GM12865 (cell line): ENCODE results near the gene VWA1.
"Not testable (repeated sequence)": the region's sequence is repeated elsewhere in the genome, so short reads cannot be mapped to it uniquely, and the experiment has no call there.

Experiments
- DNase-seq: peaks from one replicate; pipeline ENCODE4 v3.0.0; 2010; ENCODE audit warnings: low read depth
- H3K4me3 ChIP-seq: 2 replicates; pipeline ENCODE4 v1.5.1; 2011; ENCODE audit warnings: mild to moderate bottlenecking, low read depth, low read length, control low read depth
- TF ChIP-seq, protein P1 (sequence below): IDR thresholded peaks from 2 replicates; pipeline ENCODE4 v1.5.1; 2011; ENCODE audit warnings: low read length, control low read depth, low read depth, inconsistent platforms; ENCODE audit not compliant: insufficient read depth; ENCODE audit errors: missing control alignments

The VWA1 gene

DNA sequence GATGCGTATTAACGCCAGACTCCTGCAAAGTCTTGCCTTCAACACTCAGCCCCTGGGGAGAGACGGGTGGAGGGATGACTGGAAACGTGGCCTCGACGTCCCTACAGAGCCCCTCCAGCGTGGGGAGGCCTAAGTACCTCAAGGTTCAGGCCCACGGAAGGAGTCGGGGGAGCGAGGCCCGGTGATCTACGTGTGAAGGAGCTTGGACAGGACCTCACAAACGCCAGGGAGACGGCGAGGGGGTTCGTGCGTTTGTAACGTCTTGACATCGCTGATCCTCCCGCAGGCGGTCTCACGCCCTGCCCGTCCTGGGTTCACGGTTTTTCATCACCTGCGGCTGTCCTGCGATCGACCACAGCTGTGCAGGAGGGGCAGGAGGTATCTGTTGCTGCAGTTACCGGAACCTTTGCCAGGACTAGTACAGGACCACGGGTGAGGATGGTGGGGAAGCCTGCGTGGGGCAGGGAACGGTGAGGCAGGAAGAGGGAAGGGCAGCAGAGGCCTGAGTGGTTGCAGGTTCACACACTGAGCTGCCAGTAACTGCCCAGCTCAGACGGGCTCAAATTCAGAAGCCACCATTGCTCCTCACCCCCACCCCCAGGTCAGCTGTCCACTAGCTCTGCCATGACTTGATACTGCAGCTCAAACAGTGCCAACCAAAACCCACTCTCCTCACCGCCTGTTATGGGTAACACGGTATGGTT, 35.5 kb upstream of the VWA1 start:
- peak; percentile 57 for DNase-seq
- TF ChIP-seq, protein P1, sequence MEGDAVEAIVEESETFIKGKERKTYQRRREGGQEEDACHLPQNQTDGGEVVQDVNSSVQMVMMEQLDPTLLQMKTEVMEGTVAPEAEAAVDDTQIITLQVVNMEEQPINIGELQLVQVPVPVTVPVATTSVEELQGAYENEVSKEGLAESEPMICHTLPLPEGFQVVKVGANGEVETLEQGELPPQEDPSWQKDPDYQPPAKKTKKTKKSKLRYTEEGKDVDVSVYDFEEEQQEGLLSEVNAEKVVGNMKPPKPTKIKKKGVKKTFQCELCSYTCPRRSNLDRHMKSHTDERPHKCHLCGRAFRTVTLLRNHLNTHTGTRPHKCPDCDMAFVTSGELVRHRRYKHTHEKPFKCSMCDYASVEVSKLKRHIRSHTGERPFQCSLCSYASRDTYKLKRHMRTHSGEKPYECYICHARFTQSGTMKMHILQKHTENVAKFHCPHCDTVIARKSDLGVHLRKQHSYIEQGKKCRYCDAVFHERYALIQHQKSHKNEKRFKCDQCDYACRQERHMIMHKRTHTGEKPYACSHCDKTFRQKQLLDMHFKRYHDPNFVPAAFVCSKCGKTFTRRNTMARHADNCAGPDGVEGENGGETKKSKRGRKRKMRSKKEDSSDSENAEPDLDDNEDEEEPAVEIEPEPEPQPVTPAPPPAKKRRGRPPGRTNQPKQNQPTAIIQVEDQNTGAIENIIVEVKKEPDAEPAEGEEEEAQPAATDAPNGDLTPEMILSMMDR = no peak
- H3K4me3 ChIP-seq = peak overlapping the region; percentile 81

DNA sequence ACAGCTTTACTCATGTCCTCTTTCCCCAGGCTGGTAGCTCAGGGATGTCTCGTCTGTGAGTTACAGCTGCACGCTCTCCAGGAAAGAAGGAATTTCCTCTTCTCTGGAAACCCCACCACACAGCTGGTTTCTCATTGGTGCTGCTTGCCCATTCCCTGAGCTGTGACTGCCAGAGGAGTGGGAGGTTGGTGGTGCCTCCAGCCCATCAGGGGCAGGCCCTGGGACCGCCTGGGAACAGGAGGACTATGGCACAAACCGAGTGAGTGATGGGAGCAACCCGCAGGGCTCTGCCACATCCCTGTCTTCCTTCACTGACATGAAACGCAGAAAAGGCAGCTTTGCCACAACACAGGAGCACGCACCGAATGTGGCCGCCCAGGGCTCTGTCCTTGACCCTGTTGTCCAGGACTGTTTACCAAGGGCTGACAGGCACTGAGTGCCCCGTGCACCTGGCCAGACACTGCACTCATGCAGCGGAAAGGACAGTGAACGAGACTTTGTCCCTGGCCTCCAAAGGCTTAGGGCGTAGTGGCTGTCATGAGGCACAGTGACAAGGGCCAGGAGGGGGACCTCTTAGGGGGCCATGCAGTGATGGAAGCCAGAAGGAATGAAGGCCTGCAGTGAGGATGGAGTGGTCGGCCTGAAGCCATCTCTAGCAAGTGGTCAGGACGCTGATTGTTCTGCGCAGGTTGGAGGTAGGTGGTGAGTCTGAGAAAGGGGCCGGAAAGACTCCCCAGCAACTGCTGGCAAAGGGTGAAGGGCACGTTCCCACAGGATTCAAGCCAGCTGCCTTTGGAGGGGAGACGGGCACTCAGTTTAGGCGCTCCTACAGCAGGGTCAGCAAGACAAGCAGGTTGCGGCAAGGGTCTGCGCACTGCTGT, 34.7 kb upstream of the VWA1 start:
- H3K4me3 ChIP-seq = peak overlapping the region; percentile 81
- no peak for DNase-seq
- TF ChIP-seq, protein P1 = no peak

DNA sequence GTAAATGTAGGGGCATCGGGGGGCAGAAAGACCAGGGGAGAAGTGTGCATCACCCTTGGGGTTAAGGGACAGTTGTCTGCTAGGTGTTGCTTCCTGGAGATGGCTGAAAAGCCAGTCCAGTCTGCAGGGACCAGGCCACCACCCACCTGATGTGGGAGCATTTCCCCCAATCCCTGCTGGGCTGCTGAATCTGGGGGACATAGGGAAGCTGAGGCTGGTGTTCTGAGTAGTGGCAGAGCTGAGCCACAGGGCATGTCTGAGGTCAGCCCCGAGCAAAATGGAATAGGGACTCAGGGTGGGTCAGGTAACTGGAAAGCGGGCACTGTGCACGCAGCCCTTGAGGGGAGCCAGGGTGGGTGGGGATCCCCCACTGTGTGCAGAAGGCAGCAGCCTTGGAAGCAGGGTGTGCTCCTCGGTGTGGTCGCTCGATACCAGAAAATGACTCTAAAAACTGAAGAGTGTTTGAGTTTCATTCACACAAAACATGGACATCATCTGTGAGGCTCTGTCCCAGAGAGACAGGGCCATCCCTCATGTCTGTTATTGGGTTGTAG, 34.0 kb upstream of the VWA1 start:
- TF ChIP-seq, protein P1 = no peak
- no peak overlapping the region for H3K4me3 ChIP-seq
- no peak for DNase-seq

DNA sequence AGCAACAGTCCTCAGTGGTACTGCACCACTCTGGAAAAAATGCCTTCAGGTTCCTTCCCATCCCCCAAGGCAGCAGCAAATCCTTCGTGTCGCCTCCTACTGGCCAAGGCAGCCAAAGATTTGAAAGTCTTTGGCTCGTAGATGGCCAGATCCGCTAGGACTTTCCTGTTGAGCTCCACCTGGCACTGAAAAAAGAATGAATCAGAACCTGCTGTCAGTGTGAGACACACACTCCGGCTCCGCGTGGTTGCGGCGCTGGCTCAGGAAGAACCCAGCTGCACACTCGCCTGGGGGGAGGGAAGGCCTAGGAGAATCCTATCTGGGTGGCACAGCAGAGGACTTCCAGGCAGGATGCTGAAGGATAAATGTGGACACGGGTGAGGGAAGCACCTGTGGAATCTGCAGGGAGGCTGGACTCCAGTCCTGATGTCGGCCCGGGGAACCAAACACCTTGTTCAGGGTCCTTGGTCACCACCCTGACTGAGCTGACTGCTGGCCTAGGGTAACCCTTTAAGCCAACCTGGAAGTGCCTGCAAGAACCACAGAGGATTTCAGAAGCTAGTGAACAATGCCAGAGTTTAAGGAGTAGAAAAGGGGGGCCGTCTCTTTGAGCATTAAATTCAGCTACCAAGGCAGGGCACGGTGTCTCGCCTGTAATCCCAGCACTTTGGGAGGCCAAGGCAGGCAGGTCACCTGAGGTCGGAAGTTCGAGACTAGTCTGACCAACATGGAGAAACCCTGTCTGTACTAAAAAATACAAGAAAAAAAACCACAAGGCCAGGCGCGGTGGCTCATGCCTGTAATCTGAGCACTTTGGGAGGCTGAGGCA, 33.2 kb upstream of the VWA1 start:
- no peak overlapping the region for H3K4me3 ChIP-seq
- TF ChIP-seq, protein P1 = peak; percentile 76
- peak; percentile 64 for DNase-seq

DNA sequence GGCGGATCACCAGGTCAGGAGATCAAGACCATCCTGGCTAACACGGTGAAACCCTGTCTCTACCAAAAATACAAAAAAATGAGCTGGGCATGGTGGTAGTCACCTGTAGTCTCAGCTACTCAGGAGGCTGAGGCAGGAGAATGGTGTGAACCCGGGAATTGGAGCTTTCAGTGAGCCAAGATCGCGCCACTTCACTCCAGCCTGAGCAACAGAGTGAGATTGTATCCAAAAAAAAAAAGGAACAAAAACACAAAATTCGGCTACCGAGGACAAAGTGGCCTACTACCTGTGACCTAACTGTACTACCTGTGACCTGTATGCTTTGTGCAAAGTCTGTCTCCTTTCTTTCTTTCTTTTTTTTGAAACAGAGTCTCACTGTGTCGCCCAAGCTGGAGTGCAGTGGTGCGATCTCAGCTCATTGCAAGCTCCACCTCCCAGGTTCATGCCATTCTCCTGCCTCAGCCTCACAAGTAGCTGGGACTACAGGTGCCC, 32.5 kb upstream of the VWA1 start:
- DNase-seq, H3K4me3 ChIP-seq: not testable (repeated sequence)

DNA sequence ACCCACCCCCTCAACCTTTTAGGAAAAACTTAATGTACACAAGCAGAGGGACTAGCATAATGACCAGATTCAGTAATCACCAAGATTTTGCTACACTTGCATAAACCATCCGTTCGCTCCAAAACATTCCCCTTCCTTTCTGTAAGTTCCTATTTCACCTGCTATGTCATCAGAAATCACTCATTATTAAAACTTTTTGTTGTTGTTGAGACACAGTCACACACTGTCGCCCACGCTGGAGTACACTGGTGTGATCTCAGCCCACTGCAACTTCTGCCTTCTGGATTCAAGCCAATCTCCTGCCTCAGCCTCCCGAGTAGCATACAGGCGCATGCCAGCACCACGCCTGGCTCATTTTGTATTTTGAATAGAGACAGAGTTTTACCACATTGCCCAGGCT, 31.8 kb upstream of the VWA1 start:
- no peak overlapping the region for H3K4me3 ChIP-seq
- TF ChIP-seq, protein P1 = no peak
- DNase-seq = no peak
